Tibial artery (tissue), 4 donors: Measurements from ENCODE around the gene CRY2.

ENCODE experiments used
- DNase-seq, 2 donors: peaks; one replicate each; pipeline ENCODE4 v3.0.0-alpha.2; 2019
- H3K27ac ChIP-seq, 2 donors: fragments of 200-600 bp; sonication (generic) in 1 of 2; 1 replicate in 1 of 2; 2 replicates in 1 of 2; pipeline ENCODE4 v1.5.1; 2018 to 2019; ENCODE audit warnings: mild to moderate bottlenecking in 1 of 2
- H3K27me3 ChIP-seq, 2 donors: fragments of 200-600 bp; sonication (generic) in 1 of 2; one replicate each; pipeline versions ENCODE4 v1.5.1 to v1.6.0; 2016 to 2019
- H3K36me3 ChIP-seq, 3 donors: fragments of 200-600 bp; sonication (generic) in 2 of 3; one replicate each; pipeline ENCODE4 v1.5.1; 2016 to 2019; ENCODE audit warnings: mild to moderate bottlenecking in 2 of 3
- H3K4me1 ChIP-seq, 4 donors: fragments of 200-600 bp; sonication (generic) in 2 of 4; 1 replicate in 3 of 4; 2 replicates in 1 of 4; pipeline ENCODE4 v1.5.1; 2016 to 2019
- H3K4me3 ChIP-seq, 2 donors: fragments of 200-600 bp; sonication (generic) in 1 of 2; 1 replicate in 1 of 2; 2 replicates in 1 of 2; pipeline ENCODE4 v1.5.1; 2018 to 2019; ENCODE audit warnings: mild to moderate bottlenecking in 2 of 2
- H3K9me3 ChIP-seq, 3 donors: fragments of 200-600 bp; sonication (generic) in 1 of 3; one replicate each; pipeline ENCODE4 v1.5.1; 2016 to 2019
- intact Hi-C: fragments of 100-400 bp; cut with DNase I; formaldehyde crosslinking; loops from one replicate; pipeline ENCODE4 v1.15.0; 2023; ENCODE audit warnings: low total_unique reads
- TF ChIP-seq, protein P1 (sequence below), 2 experiments: fragments of 200-600 bp in 1 of 2; fragments of 450-650 bp in 1 of 2; IDR thresholded peaks; one replicate each; pipeline ENCODE4 v1.5.1; 2017 to 2019; ENCODE audit warnings: antibody characterized with exemption in 2 of 2, mild to moderate bottlenecking in 1 of 2, moderate library complexity in 1 of 2

Gene CRY2

DNA sequence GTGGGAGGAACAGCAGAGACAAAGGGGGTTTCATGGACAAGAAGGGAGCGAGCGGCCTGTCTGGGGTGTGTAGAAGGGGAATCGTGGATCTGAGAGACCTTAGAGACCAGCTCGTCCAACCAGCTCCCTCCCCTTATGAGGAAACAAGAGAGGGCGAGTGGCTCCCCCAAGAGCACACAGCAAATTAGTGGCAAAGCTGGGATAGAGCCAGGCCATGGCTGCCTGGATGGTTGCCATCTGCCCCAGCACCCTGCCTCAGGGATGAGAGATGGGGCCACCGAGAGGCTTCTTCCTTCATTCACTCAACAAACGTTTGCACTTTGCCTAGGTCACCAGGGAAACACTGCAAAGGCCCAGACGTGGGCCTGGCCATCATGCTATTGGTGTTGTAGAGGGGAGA lies 42.3 kb downstream of the CRY2 start:
- no peak overlapping the region for H3K27ac ChIP-seq
- intact Hi-C loops, result no loop called here
- H3K4me1 ChIP-seq, result peaks cover 0 to 12% (median 7%) of the 10 kb centered on the region in 4 donors

DNA sequence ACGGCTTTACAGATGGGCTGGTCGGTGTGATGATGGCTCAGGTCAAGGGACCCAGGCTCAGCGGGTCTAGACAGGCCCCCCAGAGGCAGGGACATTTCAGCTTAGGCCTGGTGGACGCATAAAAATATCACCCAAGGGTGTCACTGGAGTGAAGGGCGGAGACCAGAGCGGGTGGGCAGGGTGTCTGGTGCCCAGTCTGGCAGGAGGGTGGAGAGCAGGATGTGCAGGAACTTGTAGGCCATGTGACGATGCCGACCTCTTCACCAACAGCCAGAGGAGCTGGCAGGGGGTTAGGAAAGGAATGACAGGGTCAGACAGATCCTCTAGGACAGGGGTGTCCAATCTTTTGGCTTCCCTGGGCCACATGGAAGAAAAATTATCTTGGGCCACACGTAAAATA lies 42.7 kb downstream of the CRY2 start:
- H3K4me3 ChIP-seq, result no peak overlapping the region
- H3K36me3 ChIP-seq, result no peaks in the 10 kb centered on the region
- H3K9me3 ChIP-seq, result no peaks in the 10 kb centered on the region
- peaks cover 0 to 9% (median 7%) of the 10 kb centered on the region in 4 donors for H3K4me1 ChIP-seq
- H3K27ac ChIP-seq, result no peak overlapping the region
- TF ChIP-seq, protein P1, sequence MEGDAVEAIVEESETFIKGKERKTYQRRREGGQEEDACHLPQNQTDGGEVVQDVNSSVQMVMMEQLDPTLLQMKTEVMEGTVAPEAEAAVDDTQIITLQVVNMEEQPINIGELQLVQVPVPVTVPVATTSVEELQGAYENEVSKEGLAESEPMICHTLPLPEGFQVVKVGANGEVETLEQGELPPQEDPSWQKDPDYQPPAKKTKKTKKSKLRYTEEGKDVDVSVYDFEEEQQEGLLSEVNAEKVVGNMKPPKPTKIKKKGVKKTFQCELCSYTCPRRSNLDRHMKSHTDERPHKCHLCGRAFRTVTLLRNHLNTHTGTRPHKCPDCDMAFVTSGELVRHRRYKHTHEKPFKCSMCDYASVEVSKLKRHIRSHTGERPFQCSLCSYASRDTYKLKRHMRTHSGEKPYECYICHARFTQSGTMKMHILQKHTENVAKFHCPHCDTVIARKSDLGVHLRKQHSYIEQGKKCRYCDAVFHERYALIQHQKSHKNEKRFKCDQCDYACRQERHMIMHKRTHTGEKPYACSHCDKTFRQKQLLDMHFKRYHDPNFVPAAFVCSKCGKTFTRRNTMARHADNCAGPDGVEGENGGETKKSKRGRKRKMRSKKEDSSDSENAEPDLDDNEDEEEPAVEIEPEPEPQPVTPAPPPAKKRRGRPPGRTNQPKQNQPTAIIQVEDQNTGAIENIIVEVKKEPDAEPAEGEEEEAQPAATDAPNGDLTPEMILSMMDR (IDR thresholded peaks at IDR 0.05), result no peak
- DNase-seq, result no peak
- intact Hi-C loops, result no loop called here
- H3K27me3 ChIP-seq, result peaks cover 0 to 9% of the 10 kb centered on the region in 2 donors

More for the DNA sequence above, 42.3 kb downstream of the CRY2 start:
- Histone ChIP-seq H3K36me3 (no peaks in the 10 kb centered on the region), H3K4me3 (no peak overlapping the region), H3K9me3 (no peaks in the 10 kb centered on the region), H3K27me3 (peaks cover 0 to 6% of the 10 kb centered on the region in 2 donors)
- DNase-seq, result no peak
- TF ChIP-seq, protein P1 (IDR thresholded peaks at IDR 0.05), result no peak

DNA sequence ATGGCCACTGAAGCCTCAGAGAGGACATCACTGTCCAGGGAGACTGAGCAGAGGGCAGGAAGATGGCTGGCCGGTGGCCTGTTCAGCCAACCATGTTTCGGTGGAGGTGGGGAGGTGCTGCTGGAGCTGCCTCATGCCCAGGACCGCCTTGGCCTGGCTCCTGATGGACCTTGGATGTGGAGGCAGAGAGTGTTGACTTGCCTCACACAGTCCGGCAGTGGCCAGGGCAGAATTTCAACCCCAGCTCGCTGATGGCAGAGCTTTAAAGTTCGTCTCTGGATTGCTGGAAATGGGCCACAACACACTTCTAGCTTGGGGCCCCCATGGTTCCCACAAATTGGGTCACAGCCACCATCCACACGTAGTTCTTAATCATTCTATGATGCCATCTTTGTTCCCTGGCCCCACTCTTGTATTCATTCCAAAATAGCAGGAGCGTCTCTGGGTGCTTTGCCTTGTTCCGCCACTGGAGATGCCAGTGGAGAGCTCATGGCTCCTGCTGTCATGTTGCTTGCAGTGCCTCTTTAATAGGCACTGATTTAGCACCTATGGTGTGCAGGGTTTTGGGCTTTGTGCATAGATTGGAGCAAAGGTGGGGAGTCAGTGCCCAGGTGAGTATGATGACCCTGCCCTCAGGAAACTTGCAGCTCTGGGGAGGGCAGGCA lies 43.7 kb downstream of the CRY2 start:
- intact Hi-C loops, result no loop called here
- DNase-seq, result no peak
- Histone ChIP-seq H3K36me3 (no peaks in the 10 kb centered on the region), H3K4me1 (peaks cover 0 to under 1% (median under 1%) of the 10 kb centered on the region in 4 donors), H3K27ac (no peak overlapping the region), H3K4me3 (no peak overlapping the region), H3K9me3 (no peaks in the 10 kb centered on the region), H3K27me3 (peaks cover 0 to 16% of the 10 kb centered on the region in 2 donors)
- TF ChIP-seq, protein P1 (IDR thresholded peaks at IDR 0.05), result no peak

DNA sequence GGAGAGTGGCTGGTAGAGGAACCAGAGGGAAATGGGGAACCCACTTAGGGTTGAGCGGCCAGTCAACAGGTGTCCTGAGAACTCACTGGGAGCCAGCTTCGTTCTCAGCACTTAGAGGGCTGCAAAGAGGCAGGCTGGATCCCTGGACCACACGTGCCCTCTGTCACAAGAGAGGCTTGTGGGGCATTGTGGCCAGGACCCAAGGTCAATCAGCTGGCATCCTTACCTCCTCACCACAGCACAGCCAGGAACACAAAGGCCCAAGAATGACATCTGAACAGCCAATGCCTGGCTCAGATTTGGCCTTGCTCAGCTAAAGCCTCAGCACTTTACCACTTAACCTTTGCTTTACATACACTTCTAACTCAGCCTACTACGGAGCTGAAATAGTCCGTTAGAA lies 45.6 kb downstream of the CRY2 start:
- H3K27ac ChIP-seq, result no peak overlapping the region
- no peaks in the 10 kb centered on the region for H3K9me3 ChIP-seq
- H3K27me3 ChIP-seq, result peaks cover 0 to 23% of the 10 kb centered on the region in 2 donors
- no peaks in the 10 kb centered on the region for H3K4me1 ChIP-seq
- intact Hi-C loops, result no loop called here
- no peak overlapping the region for H3K4me3 ChIP-seq
- TF ChIP-seq, protein P1 (IDR thresholded peaks at IDR 0.05), result no peak
- no peaks in the 10 kb centered on the region for H3K36me3 ChIP-seq
- DNase-seq, result no peak

DNA sequence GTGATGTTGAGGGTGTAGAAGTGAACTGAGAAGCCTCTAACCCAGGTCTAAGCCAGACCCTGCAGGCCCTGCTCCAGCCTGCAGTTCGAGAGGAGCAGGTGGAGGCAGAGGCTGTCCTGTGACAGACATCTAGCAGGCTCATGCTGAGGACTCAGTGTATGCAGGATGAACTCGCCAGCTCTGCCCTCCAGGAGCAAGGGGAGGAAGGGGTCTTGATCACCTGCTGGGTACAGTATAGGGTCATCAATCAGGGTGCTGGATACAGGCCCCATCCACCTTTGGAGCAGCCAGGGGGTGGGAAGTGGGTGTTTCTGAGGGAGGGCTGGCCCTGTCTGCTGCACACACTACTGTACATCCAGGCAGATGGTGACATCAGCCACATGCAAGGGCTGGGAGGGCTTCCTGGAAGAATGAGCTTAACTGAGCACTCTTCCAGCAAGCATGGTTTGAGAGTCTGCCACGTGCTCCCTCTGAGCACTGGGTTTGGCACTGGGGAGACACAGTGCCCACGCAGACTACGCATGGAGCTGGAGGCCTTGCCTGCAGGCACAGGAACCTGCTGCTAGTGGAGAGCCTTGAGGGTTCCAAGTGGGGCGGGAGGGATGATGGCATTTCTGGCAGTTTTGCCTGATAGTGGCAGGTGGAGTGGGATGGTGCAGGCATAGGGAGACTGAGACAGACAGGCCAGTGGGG lies 47.4 kb downstream of the CRY2 start:
- H3K36me3 ChIP-seq, result no peaks in the 10 kb centered on the region
- TF ChIP-seq, protein P1 (IDR thresholded peaks at IDR 0.05), result no peak
- no peak for DNase-seq
- no peak overlapping the region for H3K4me3 ChIP-seq
- intact Hi-C loops, result no loop called here
- H3K27me3 ChIP-seq, result peaks cover 0 to 23% of the 10 kb centered on the region in 2 donors
- no peaks in the 10 kb centered on the region for H3K9me3 ChIP-seq
- peaks cover 0 to 10% (median 9%) of the 10 kb centered on the region in 4 donors for H3K4me1 ChIP-seq
- H3K27ac ChIP-seq, result no peak overlapping the region
